A172 (cell line): ENCODE results near the gene CNTF. TPM values are rescaled to one million over a fixed set of nuclear protein-coding genes. Genes with fewer than 3 reads are reported as not detected.

ENCODE experiments used
- DNase-seq: peaks from one replicate; pipeline ENCODE4 v3.0.0-alpha.2; 2015; ENCODE audit warnings: low spot score
- total RNA-seq: library from RNA; depleted of rRNA; stranded (reverse); fragments of >200 nt; shearing (Covaris generic); gene quantifications from 2 replicates; pipeline ENCODE4 v1.2.3, GENCODE V29; 2014; rRNA removed

CNTF gene
- total RNA-seq, 1 experiment from 2014 or later: 0.07 TPM

DNA sequence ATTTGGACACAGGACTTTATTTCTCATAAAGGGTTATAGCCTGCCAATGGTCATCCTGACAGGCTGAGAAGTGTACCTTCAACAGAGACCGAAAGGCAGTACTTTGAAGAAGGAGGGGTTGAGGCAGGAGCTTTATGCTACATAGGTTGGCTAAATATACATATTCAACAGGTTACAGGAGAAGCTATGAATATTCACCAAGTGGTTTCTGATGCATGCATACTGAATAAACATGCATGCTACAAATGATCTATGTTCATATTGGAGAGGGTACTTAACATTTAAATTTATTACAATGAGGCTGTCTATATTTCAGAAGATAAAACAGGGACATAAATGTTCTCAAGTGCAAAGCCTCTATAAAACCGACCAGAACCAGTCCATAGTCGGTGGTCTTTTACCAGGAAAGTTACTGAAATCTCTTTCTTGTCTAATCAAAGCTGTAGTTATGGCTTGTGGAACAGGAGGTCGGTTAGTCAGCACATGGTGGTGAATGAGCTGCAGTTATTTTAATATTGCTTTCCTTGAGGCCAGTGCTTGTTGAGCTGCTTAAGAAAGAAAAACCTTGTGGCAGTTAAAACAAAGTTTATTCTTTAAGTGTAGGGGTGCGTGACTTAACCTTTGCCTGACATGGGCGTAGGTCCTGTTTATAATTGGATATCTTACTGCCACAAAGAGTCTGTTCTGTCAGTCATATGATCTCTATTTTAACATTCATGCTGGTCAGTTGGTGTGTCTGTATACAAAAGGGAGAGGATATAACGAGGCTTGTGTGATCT lies 19.5 kb downstream of the CNTF start:
- no peak for DNase-seq

DNA sequence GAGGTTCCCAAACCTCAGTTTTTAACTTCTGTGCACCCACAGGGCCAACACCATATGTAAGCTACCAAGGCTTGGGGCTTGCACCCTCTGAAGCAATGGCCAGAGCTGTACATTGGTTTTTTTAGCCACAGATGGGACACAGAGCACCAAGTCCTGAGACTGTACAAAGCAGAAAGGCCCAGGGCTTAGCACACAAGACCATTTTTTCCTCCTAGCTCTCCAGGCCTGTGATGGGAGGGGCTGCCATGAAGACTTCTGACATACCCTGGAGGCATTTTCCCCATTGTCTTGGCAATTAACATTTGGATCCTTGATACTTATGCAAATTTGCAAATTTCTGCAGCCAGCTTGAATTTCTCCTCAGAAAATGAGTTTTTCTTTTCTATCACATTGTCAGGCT lies 23.4 kb downstream of the CNTF start:
- DNase-seq: no peak

DNA sequence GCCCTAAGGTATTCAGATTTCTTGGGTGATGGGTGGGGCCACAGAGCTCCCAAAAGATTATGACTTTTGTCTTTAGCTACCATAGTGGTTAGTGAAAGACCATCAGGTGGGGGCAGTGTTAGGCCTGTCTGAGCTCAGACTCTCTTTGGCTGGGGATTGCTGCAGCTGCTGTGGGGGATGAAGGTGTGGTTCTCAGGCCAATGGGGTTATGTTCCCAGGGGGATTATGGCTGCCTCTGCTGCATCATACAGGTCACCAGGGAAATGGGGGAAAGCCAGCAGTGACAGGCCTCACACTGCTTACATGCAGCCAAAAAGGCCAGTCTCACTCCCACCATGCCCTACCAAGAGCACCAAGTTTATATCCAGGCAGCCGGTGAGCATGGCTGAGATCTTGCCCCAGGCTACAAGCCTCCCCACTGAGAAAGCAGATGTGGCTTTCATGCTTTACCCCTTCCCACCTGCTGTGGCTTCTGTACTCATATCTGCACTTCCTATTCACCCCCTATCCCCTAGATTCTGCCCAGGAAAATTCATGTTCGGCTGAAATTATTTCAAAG lies 24.8 kb downstream of the CNTF start:
- DNase-seq: no peak

DNA sequence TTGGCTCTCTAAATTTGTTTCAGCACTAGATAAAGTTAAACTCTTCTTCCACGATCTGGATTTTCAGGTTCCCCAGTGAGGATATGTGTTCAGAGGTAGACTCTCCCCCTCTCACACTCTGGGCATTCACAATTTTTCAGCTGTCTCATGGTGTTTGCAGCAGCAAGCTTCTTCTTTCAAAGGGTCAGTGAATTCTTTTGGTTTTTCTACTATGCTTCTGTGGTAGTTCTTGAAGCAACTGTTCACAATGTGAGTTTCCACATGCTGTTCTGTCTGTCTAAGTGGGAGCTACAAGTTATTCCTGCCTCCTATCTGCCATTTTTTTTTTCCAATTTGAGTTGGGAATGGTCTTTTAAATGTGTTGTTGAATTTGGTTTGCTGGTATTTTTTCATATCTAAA lies 25.4 kb downstream of the CNTF start:
- no peak for DNase-seq

DNA sequence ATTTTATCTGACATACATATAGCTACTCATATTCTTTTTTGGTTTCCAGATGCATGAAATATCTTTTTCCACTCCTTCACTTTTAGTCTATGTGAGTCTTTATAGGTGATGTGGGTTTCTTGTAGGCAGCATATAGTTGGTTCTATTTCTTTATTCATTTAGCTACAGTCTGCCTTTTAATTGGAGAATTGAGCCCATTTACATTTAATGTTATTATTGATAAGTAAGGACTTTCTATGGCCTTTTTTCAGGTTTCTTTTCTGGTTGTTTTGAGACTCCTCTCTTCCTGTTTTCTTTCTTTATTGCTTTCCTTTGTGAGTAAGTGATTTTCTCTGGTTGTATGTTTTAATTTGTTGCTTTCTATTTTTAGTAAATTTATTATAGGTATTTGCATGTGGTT lies 27.2 kb downstream of the CNTF start:
- DNase-seq: no peak

DNA sequence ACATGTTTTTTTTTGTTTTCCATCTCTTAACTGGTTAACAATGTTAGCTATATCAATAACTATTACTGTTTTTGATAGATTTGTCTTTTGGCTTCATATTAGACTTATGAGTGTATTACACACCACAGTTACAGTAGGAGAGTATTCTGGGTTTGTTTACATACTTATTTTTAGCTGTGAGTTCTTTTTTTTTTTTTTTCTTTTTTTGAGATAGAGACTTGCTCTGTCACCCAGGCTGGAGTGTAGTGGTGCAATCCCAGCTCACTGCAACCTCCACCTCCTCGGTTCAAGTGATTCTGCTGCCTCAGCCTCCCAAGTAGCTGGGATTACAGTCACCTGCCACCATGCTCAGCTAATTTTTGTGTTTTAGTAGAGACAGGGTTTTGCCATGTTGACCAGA lies 28.0 kb downstream of the CNTF start:
- no peak for DNase-seq

DNA sequence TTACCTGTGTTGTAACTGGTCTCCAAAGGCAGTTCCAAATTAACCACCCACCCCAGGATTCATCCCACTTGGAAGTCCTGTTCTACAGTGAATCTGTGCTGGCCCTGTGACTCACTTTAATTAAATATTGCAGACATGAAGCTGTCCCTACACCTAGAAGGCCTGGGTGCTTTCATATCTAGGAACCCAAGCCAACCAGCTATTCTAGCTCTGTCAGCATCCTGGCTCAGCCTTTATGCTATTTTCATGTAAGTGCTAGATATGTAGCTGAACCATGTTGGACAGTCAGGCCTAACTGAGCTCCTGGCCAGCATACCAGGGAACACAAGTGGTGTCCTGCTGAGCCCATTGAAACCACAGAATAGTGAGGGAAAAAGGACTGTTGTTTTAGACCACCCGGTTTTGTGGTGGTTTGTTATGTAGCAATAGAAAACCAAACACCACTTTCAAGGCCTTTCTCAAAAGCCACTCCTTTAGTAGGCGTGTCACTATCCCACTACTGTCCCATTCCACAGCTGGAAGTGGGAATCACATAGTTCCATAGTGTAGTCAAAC lies 30.3 kb downstream of the CNTF start:
- no peak for DNase-seq

DNA sequence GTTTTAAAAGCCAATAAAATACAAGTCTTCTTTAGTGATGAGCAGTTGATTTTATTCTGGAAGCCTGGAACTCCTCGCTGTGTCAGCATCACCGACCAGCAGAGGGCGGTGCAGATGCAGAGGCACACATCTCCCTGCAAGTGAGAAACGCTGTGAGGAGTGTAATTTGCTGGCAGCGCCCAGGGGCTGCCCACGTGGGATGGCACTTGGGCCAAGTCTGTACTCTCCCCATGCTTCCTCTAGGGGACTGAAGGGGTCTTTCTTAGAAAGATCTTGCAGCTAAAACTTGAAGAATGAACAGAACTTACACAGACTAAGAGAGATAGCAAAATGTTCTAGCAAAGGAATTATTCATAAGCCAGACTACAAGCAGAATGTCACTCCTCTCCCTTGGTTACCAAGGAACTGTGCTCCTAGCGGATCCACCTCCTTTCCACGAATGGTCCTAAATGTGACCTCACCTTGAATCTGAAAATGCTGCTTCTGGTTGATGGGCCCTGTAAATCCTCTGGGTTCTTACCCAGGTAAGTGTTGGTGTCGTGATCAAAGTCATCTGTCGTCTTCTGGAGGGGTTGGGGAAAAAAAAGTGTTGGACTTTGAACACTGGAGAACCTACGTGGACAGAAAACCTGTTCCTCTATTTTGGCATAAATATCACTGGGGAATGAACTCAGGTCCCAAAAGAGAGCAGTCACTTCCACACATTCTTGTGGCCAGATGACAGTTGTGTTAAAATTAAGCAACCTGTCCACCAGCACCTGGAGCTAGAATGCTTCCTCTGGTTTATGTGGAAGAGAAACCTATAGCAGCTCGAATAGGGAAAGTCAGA lies 31.8 kb downstream of the CNTF start:
- peak; percentile 62 for DNase-seq

DNA sequence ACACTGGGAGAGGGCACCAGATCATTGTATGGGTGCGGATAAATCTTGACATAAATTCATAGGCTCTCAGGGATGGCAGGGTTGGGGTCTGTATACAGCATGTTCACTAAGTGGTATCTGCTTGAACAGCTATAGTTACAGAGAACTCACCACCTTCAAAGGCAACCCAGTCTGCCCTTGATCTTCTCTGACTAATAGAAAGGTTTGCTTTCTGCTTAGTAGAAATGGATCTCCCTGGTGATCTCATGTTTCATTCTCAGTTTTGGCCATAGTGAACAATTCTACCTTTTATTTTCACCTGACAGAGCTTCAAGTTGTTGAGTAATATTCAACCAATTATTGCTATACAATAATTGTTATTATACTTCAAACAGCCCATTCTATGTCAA lies 32.4 kb downstream of the CNTF start:
- DNase-seq: no peak

DNA sequence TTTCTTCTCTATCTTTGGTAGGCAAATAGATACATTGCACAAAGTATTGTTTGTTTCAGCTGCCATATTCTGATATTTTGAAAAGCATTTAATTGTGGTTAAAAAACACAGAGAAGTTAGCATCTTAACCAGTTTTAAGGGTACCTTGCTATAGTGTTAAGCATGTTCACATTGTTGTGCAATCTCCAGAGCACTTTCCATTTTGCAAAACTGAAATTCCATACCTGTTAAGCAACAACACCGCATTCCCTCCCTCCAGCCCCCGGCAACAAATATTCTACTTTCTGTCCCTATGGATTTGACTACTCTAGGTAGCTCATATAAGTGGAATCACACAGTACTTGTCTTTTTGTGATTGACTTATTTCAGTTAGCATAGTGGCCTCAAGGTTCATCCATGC lies 33.9 kb downstream of the CNTF start:
- no peak for DNase-seq

DNA sequence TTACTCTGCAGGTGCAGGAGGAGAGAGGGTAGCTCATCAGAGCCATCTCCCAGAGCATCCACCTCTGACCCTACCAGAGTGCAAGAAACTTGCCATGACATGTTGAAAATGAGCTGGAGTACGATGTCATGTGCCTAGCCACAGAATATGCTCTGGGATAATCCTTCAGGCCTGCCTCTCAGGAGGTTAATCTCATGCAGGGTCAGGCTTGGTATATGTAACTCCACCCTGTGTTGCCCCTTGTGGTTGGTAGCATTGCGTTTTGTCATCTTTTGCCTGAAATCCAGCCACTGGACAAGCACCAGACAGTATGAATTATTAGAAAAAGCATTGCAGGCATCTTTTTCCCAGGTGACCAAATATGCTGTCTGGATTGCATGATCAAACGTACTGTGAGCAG lies 36.2 kb downstream of the CNTF start:
- no peak for DNase-seq

DNA sequence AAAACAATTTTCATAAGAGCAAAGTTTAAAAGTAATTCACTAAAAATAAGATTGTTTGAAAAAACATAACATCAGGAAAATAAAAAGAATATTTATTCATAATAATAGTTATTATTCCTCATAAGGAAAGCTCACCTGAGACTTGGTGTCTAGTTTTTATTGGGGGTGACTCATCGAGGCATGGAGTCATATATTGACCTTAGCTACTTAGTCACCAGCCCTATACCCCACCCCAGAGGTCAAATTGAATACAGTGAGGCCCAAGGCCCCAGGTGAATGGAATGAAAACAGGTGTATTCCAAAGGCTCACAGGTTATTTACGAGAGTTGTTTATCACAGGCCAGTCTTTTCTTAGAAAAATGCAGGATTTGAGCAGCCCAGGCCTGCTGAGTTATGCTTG lies 36.9 kb downstream of the CNTF start:
- no peak for DNase-seq

DNA sequence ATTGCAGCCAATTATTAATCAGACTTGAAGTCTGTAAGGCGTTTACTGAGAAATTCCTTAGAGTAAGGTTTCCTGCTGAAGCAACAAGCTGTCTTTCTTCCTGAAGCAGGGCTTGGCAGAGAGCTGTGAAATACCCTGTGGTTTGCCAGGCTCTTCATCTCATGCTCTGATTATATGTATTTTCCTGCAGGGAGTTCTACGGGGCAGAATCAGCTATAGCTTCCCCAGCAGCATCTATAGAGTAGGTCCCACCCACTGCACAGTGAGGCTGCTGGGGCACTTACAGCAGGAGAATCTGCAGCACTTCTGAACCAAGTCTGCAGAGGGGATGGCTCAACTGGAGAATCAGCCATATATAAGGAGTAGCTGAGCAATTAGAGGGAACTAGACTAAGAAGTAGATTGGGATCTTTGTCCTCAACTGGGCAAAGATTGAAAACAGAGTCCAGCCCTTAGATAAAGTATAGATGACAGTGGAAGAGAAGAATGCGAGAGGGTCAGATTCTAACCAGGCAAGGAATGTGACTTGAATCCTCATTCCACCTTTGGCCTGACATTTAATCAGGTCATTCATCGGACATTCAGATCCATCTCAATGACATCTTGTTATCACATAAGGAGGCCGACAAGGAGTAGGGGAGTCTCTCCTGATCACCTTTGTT lies 37.6 kb downstream of the CNTF start:
- DNase-seq: no peak

DNA sequence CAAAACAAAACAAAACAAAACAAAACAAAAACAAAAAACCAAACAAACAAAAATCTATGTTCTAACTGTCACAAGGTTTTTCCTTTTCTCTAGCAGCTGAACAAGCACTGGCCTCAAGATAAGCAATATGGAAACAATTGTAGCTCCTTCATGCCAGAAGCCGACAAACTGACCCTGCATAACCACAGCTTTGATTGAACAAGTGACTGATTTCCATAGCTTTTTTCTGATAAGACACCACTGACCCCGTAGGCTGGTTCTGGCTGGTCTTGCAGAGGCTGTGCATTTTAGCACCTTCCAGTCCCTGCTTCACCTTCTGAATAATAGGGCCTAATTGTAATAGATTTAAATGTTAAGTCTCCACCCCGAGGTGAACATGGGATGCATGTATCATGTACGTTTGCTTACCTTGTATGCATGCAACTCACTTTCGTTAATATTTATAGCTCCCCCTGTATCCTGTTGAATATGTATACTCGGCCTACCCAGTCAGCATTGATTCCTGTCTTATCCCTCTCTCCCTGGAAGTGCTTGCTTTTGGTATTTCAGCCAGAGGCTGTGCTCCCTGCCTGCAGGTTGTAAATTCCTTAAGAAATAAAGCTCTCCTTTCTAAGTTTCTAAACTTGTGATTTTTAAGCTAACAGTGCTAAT lies 49.6 kb downstream of the CNTF start:
- no peak for DNase-seq

DNA sequence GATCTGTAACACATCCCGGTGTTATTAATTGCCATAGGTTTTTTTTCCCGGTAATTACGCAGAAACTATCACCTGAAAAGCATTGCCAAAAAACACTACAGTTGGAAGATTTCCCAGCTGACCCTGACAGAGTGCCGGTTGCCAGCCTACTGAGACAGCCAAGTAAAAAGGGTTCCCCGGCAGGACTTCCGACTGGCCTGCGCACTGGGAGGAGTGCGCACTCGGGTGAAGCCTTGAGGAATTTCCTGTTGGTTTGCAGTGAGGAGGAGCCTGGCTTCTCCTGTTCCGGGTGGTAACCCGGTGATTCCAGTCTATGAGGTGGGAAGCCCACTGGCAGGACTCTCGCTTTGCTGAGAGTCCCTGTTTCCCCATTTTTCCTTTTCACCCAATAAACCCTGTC lies 52.1 kb downstream of the CNTF start:
- no peak for DNase-seq

Other genes with a start within 250 kb of the CNTF start
- gene OR5B3, start 215.8 kb upstream of the CNTF start, total RNA-seq: not detected in 2 replicates
- gene OR5B2, start 194.5 kb upstream of the CNTF start, total RNA-seq: not detected in 2 replicates
- not detected in 2 replicates for gene OR5B12, start 180.4 kb upstream of the CNTF start, total RNA-seq
- not detected in 2 replicates for gene OR5B21, start 114.6 kb upstream of the CNTF start, total RNA-seq
- gene LPXN, start 46.8 kb upstream of the CNTF start, total RNA-seq: 0.84 and 1.8 TPM in 2 replicates
- 49.2 and 60.5 TPM in 2 replicates for gene ZFP91, start 43.6 kb upstream of the CNTF start, total RNA-seq
- gene GLYAT, start 109.3 kb downstream of the CNTF start, total RNA-seq: not detected in 2 replicates
- gene GLYATL2, start 222.0 kb downstream of the CNTF start, total RNA-seq: 0.14 TPM in 1 of 2 replicates, not detected in the other